MM.1S (cell line): ENCODE data around the gene HNRNPC.
"Not testable (repeated sequence)": the region's sequence is repeated elsewhere in the genome, so short reads cannot be mapped to it uniquely, and the experiment has no call there.

ENCODE experiments used
- DNase-seq: peaks from one replicate; pipeline ENCODE4 v3.0.0-alpha.2; 2015
- H2AFZ ChIP-seq: fragments of 300-600 bp; sonication (generic); 2 replicates; pipeline ENCODE4 v1.6.0; 2016; ENCODE audit warnings: antibody characterized with exemption, low read length
- H3F3A ChIP-seq: fragments of 300-600 bp; sonication (generic); 2 replicates; pipeline ENCODE4 v1.6.1; 2016; ENCODE audit warnings: mild to moderate bottlenecking, antibody characterized with exemption, low read length, moderate library complexity, mixed read lengths; ENCODE audit not compliant: insufficient read depth
- H3K27ac ChIP-seq: fragments of 300-600 bp; sonication (generic); 2 replicates; pipeline ENCODE4 v1.5.1; 2016; ENCODE audit warnings: mild to moderate bottlenecking, low read length
- H3K27me3 ChIP-seq: fragments of 300-600 bp; sonication (generic); replicated peaks from 2 replicates; pipeline ENCODE4 v1.6.0; 2016; ENCODE audit warnings: low read length; ENCODE audit not compliant: insufficient read depth
- H3K36me3 ChIP-seq: fragments of 300-600 bp; sonication (generic); replicated peaks from 2 replicates; pipeline ENCODE4 v1.6.1; 2016; ENCODE audit warnings: mild to moderate bottlenecking, low read length, mixed read lengths; ENCODE audit not compliant: insufficient read depth
- H3K4me1 ChIP-seq: fragments of 300-600 bp; sonication (generic); 2 replicates; pipeline ENCODE4 v1.6.1; 2016; ENCODE audit warnings: low read length, mixed read lengths
- H3K4me2 ChIP-seq: fragments of 300-600 bp; sonication (generic); 2 replicates; pipeline ENCODE4 v1.6.0; 2016; ENCODE audit warnings: low read depth, low read length
- H3K4me3 ChIP-seq: fragments of 300-600 bp; sonication (generic); 2 replicates; pipeline ENCODE4 v1.5.1; 2016; ENCODE audit warnings: low read length, mixed read lengths
- H3K79me2 ChIP-seq: fragments of 300-600 bp; sonication (generic); 2 replicates; pipeline ENCODE4 v1.6.1; 2016; ENCODE audit warnings: mixed run types, low read length, mixed read lengths
- H3K9ac ChIP-seq: fragments of 300-600 bp; sonication (generic); 2 replicates; pipeline ENCODE4 v1.6.1; 2016; ENCODE audit warnings: low read length, mixed read lengths
- H3K9me2 ChIP-seq: fragments of 300-600 bp; sonication (generic); replicated peaks from 2 replicates; pipeline ENCODE4 v1.6.1; 2016; ENCODE audit warnings: mild to moderate bottlenecking, low read length, mixed read lengths; ENCODE audit not compliant: insufficient read depth
- H3K9me3 ChIP-seq: fragments of 300-600 bp; sonication (generic); replicated peaks from 2 replicates; pipeline ENCODE4 v1.6.1; 2016; ENCODE audit warnings: mild to moderate bottlenecking, low read length, mixed read lengths; ENCODE audit not compliant: insufficient read depth
- H4K20me1 ChIP-seq: fragments of 300-600 bp; sonication (generic); 2 replicates; pipeline ENCODE4 v1.6.1; 2016; ENCODE audit warnings: mild to moderate bottlenecking, low read length, moderate library complexity, mixed read lengths; ENCODE audit not compliant: insufficient read depth
- CTCF ChIP-seq: fragments of 300-600 bp; sonication (generic); IDR thresholded peaks from 2 replicates; pipeline ENCODE4 v1.5.1; 2016; ENCODE audit warnings: antibody characterized with exemption, low read length, mixed read lengths
- EZH2 ChIP-seq: fragments of 300-600 bp; sonication (generic); optimal IDR thresholded peaks from 2 replicates; pipeline ENCODE3; 2017; ENCODE audit warnings: low read depth, mild to moderate bottlenecking, antibody characterized with exemption, low read length, mixed read lengths
- EZH2phosphoT487 ChIP-seq: fragments of 300-600 bp; sonication (generic); IDR thresholded peaks from 2 replicates; pipeline ENCODE4 v1.6.1; 2018; ENCODE audit warnings: antibody characterized with exemption, low read length

The HNRNPC gene

GRCh38 chr14:21168055-21168454, 101.2 kb downstream of the HNRNPC start:
- H3K27me3 ChIP-seq = no peaks in the 10 kb centered on the region
- no peaks in the 10 kb centered on the region for H3K4me1 ChIP-seq
- H3K36me3 ChIP-seq = no peaks in the 10 kb centered on the region
- no peaks in the 10 kb centered on the region for H3F3A ChIP-seq
- no peak overlapping the region for H3K9ac ChIP-seq
- no peaks in the 10 kb centered on the region for H3K9me2 ChIP-seq
- H3K9me3 ChIP-seq = no peaks in the 10 kb centered on the region
- no peak overlapping the region for H2AFZ ChIP-seq
- no peak for DNase-seq
- TF ChIP-seq CTCF (no peak), EZH2 (no peak), EZH2phosphoT487 (no peak)
- H3K4me2 ChIP-seq = no peak overlapping the region
- no peak overlapping the region for H3K27ac ChIP-seq
- no peaks in the 10 kb centered on the region for H4K20me1 ChIP-seq
- H3K79me2 ChIP-seq = no peaks in the 10 kb centered on the region
- no peak overlapping the region for H3K4me3 ChIP-seq

- not testable (repeated sequence) for H3K79me2 ChIP-seq
Observed at GRCh38 chr14:21165670-21166069, 103.6 kb downstream of the HNRNPC start.

GRCh38 chr14:21165002-21165605, 104.1 kb downstream of the HNRNPC start:
- not testable (repeated sequence) for H3K9me2 ChIP-seq, H3K9ac ChIP-seq, H3K27me3 ChIP-seq, H3K36me3 ChIP-seq, H4K20me1 ChIP-seq, H3K79me2 ChIP-seq, H3K27ac ChIP-seq, H3K4me2 ChIP-seq, H2AFZ ChIP-seq, H3F3A ChIP-seq, H3K4me1 ChIP-seq, H3K4me3 ChIP-seq, H3K9me3 ChIP-seq, DNase-seq

More at GRCh38 chr14:21165670-21166069, 103.6 kb downstream of the HNRNPC start:
- not testable (repeated sequence) for H4K20me1 ChIP-seq, H3K4me3 ChIP-seq, H3K9ac ChIP-seq, H3K4me1 ChIP-seq, H3K27ac ChIP-seq, H2AFZ ChIP-seq, H3K36me3 ChIP-seq, H3K27me3 ChIP-seq, DNase-seq, H3K4me2 ChIP-seq, H3F3A ChIP-seq, H3K9me2 ChIP-seq, H3K9me3 ChIP-seq

GRCh38 chr14:21163871-21164291, 105.4 kb downstream of the HNRNPC start:
- Histone ChIP-seq H3K4me1 (no peaks in the 10 kb centered on the region), H3F3A (no peaks in the 10 kb centered on the region), H3K4me3 (no peak overlapping the region), H3K36me3 (no peaks in the 10 kb centered on the region), H3K4me2 (no peak overlapping the region), H2AFZ (no peak overlapping the region), H4K20me1 (no peaks in the 10 kb centered on the region), H3K9me2 (no peaks in the 10 kb centered on the region), H3K9me3 (no peaks in the 10 kb centered on the region), H3K27me3 (no peaks in the 10 kb centered on the region), H3K9ac (no peak overlapping the region), H3K27ac (no peak overlapping the region), H3K79me2 (no peaks in the 10 kb centered on the region)
- DNase-seq = no peak
- TF ChIP-seq EZH2phosphoT487 (no peak), EZH2 (no peak), CTCF (no peak)
